22Rv1 (cell line): ENCODE results near the gene PCSK5.

Experiments used
- ZFX ChIP-seq: fragments of 450-650 bp; IDR thresholded peaks from 2 replicates; pipeline ENCODE4 v1.6.1; 2017; ENCODE audit warnings: antibody characterized with exemption, borderline replicate concordance
- TF ChIP-seq, protein P1 (sequence below): fragments of 450-650 bp; IDR thresholded peaks from 2 replicates; pipeline ENCODE4 v1.5.1; 2017; ENCODE audit warnings: mild to moderate bottlenecking

DNA sequence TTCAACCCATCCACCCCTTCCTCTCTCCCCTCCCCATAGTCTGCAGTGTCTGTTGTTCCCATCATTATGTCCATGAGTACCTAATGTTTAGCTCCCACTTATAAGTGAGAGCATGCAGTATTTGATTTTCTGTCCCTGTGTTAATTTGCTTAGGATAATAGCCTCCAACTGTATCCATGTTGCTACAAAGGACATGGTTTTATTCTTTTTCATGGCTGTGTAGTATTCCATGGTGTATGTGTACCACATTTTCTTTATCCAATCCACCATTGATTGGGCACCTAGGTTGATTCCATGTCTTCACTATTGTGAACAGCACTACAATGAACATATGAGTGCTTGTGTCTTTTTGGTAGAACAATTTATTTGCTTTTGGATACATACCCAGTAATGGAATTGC is 187.1 kb downstream of the PCSK5 start:
- TF ChIP-seq, protein P1, sequence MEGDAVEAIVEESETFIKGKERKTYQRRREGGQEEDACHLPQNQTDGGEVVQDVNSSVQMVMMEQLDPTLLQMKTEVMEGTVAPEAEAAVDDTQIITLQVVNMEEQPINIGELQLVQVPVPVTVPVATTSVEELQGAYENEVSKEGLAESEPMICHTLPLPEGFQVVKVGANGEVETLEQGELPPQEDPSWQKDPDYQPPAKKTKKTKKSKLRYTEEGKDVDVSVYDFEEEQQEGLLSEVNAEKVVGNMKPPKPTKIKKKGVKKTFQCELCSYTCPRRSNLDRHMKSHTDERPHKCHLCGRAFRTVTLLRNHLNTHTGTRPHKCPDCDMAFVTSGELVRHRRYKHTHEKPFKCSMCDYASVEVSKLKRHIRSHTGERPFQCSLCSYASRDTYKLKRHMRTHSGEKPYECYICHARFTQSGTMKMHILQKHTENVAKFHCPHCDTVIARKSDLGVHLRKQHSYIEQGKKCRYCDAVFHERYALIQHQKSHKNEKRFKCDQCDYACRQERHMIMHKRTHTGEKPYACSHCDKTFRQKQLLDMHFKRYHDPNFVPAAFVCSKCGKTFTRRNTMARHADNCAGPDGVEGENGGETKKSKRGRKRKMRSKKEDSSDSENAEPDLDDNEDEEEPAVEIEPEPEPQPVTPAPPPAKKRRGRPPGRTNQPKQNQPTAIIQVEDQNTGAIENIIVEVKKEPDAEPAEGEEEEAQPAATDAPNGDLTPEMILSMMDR = no peak
- TF ChIP-seq ZFX = no peak
